ENCODE measurements around the gene OR52M1.

- TF ChIP-seq EZH2 (IDR thresholded peaks at IDR 0.05; ENCODE audit: borderline replicate concordance, low read depth, low read length, severe bottlenecking) (no peak), CTCF (IDR thresholded peaks at IDR 0.05; ENCODE audit: borderline replicate concordance, extremely low read depth, low read length, poor library complexity, severe bottlenecking) (no peak)
Measured at GRCh38 chr11:4522339-4522738, 22.7 kb upstream of the OR52M1 start.

All from DND-41 (cell line).